ENCODE results near the gene GALNTL6. TPM values are rescaled to one million over a fixed set of nuclear protein-coding genes. Genes with fewer than 3 reads are reported as not detected.
A peak's percentile ranks its signal among the peaks of the same experiment; 100 is the strongest.
"Not testable (repeated sequence)": the region's sequence is repeated elsewhere in the genome, so short reads cannot be mapped to it uniquely, and the experiment has no call there.

GALNTL6 gene
- total and polyA plus RNA-seq, 9 of the 15 experiments (the other 6 are each of a cell fraction or from before 2014, with no cell fraction given) = 0.18 to 0.50 (median 0.29) TPM

DNA sequence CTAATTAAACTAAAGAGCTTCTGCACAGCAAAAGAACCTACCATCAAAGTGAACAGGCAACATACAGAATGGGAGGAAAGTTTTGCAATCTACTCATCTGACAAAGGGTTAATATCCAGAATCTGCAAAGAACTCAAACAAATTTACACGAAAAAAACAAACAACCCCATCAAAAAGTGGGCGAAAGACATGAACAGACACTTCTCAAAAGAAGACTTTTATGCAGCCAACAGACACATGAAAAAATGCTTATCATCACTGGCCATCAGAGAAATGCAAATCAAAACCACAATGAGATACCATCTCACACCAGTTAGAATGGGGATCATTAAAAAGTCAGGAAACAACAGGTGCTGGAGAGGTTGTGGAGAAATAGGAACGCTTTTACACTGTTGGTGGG is 1104.2 kb downstream of the GALNTL6 start:
- H3K27me3 ChIP-seq (ENCODE audit: control insufficient read depth in 2 of 2, insufficient read depth in 2 of 2, low read length in 2 of 2); intact Hi-C loops (cut with micrococcal nuclease); DNase-seq (ENCODE audit: extremely low read depth in 1 of 4, low spot score in 3 of 4); H3K27ac ChIP-seq (ENCODE audit: extremely low read depth, low read depth, low read length); H3K9me1 ChIP-seq (ENCODE audit: control insufficient read depth, insufficient read depth, low read length); H4K20me1 ChIP-seq (replicated peaks; ENCODE audit: control insufficient read depth, insufficient read depth, low read length); H3K36me3 ChIP-seq (ENCODE audit: control insufficient read depth, insufficient read depth, low read length); POLR2A ChIA-PET; H3K4me2 ChIP-seq (ENCODE audit: insufficient read depth, low read length); H3K4me1 ChIP-seq (replicated peaks in 1 of 2; ENCODE audit: control insufficient read depth in 2 of 2, insufficient read depth in 2 of 2, low read length in 2 of 2); in situ Hi-C loops (cut with MboI); ATAC-seq; H2AFZ ChIP-seq (ENCODE audit: low read depth, low read length); FAIRE-seq; BruUV-seq (replicated peaks); H3K9me3 ChIP-seq (replicated peaks; ENCODE audit: control insufficient read depth, insufficient read depth, low read depth, low read length); H3K79me2 ChIP-seq (ENCODE audit: control insufficient read depth, insufficient read depth, low read length); CTCF ChIA-PET (ENCODE audit: low intra/inter-chr PET ratio); H3K9ac ChIP-seq (ENCODE audit: insufficient read depth in 1 of 2, low read depth in 2 of 2, low read length in 2 of 2); H3K4me3 ChIP-seq: not testable (repeated sequence)
- WGBS (ENCODE audit: insufficient coverage, low coverage, missing lambda C conversion rate) = 11% methylated on average over 3 of the region's 3 CpGs
- peak in 1 of 2 experiments; percentile 96 for TF ChIP-seq AFF1 (IDR thresholded peaks at IDR 0.05; ENCODE audit: low read depth in 1 of 2, partially characterized antibody in 2 of 2)

All from K562 (cell line).